ENCODE data around the gene SC5D.

- no peak for TF ChIP-seq CTCF (IDR thresholded peaks at IDR 0.05)
- TF ChIP-seq POLR2A (IDR thresholded peaks at IDR 0.05): no peak
Observed at GRCh38 chr11:121308816-121309215, 16.2 kb downstream of the SC5D start.

All from esophagus squamous epithelium (tissue), 4 donors.